EL (cell line): ENCODE data around the gene PLB1.
"Not testable (repeated sequence)": the region's sequence is repeated elsewhere in the genome, so short reads cannot be mapped to it uniquely, and the experiment has no call there.

Experiments used
- DNase-seq: peaks from one replicate; pipeline ENCODE4 v3.0.0-alpha.2; 2016

Gene PLB1

GRCh38 chr2:28534817-28535216 is 39.0 kb downstream of the PLB1 start:
- no peak for DNase-seq

- DNase-seq = no peak
Measured at GRCh38 chr2:28538134-28538533, 42.3 kb downstream of the PLB1 start.

DNA sequence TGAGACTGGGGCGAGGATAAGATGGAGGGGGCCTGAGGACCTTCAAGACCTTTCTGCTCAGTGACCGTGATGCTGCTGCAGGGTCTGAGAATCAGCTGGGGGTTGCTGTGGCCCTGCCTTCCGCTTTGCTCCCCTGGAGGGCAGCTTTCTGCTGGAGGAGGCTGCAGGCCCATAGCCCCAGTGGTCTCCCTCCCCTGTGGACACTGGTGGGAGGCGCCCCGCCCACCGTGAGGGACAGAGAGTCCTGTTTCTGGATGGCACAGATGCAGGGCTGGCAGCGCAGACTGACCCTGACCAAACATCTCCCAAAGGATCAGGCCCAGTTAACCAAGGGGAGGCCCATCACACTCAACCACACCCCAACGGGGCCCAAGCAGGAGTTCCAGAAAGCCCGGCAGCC is 42.8 kb downstream of the PLB1 start:
- no peak for DNase-seq

- DNase-seq = no peak
Measured at GRCh38 chr2:28539118-28539541, 43.3 kb downstream of the PLB1 start.

DNA sequence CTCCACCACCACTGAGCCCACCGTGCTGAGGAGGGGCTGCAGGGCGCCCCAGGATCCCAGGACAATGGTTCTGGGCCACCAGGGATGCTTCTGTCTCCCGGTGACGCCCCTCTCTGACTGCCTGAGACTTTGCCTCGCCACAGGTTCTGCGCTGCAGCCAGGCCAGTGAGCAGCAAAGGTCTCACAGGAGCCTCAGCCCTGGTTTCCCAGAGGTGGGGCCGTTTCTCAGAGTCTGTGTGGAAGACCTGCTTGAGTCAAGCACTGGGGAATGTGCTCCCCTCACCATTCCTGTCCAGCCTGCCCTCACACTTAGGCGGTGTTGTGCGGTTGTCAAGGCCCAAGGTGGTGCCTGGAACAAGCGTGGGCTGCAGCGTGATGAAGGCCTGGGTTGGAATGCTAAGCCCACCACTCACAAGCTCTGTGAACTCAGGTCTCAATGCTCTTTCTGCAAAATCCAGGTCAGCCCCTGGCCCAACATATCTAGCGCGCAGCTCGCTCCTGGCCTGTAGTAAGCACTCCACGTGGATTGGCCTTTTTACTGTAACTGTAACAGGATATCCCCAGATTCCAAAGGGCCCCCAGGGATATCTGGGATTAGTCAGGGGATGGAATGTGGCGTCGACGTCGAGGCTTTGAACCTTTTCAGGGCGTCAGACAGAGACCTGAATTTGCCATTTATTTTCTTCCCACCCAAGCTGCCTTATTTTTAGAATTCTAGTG is 47.6 kb downstream of the PLB1 start:
- DNase-seq = no peak

- no peak for DNase-seq
Measured at GRCh38 chr2:28544036-28544346, 48.1 kb downstream of the PLB1 start.

- no peak for DNase-seq
Measured at GRCh38 chr2:28544405-28544921, 48.6 kb downstream of the PLB1 start.

GRCh38 chr2:28544922-28545589 is 49.2 kb downstream of the PLB1 start:
- DNase-seq = no peak

DNA sequence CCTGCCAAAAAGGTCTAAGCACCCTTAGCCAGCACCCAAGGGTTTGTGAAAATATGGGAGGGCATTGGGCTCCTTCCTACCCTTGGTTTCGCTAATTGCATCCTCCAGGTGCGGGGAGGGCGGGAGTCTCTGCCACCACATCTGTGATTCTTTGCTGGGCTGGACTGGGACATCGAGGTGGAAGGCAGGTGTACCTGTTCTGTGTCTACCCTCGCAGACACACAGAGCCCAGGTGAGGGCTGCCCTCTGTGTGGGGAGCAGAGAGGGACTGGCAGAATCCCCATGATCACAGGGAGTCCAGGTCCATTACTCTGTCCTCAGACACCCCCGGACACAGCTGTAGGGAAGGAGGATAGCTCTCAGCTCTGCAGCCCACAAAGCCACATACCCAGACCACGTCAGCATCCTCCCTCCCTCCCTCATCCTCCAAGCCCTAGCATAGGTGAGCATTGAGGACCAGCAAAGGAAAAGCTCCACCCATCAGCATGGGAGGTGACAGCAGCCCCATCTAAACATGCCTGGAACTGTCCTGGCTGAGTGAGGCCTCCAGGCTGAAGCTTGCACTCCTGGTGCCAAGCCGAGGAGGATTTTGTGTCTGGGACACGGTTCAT is 49.8 kb downstream of the PLB1 start:
- DNase-seq = no peak

DNA sequence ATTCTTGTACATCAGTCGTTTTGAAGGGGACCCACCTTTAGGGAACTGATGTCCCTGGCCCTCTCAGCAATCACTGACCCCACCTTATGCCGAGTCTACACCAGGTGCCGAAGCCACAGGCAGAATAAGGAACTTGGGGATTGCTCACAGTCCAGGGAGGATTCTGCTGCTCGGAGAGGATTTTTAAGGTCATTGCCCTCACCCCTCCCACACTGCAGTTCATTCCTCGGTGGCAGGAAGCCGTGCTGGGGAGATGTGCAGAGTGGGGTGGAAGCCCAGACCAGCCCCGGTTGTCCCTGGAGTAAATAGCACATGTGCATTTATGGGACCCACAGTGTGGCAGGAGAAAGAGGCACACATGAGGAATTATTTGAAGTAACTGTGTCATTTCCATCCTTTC is 50.4 kb downstream of the PLB1 start:
- no peak for DNase-seq

GRCh38 chr2:28547223-28547860 is 51.5 kb downstream of the PLB1 start:
- DNase-seq = no peak

DNA sequence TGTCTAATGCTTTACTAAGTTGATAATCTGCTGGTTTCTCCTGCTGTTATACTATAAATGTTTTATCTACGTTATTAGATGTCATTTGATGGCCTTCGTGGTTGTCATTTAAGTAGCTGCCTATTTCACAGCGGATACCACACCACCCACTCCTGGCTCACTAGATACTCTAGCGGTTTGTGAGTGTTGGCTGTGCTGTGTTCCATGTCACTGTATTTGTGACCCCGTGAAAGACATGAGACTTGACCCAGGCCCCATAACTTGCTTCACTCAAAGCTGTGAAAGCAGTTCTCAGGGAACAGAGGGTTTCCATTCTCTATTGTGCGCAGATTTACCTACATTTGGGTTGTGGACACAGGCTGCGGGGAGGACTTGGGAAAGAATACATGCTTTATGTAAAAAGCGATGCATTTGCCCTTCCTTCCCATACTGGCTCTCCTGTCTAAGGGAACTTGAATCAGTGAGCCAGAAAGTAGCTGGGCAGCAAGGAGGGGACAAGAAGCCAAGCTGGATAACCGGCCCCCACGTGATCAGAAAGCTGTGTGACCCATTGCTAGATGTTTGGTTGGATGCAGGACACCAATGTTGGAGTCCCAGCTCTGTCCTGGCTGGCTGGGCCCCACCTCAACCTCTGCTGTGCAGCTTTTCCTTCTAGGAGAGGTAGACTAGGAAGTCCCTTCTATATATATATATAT is 52.2 kb downstream of the PLB1 start:
- DNase-seq = no peak

DNA sequence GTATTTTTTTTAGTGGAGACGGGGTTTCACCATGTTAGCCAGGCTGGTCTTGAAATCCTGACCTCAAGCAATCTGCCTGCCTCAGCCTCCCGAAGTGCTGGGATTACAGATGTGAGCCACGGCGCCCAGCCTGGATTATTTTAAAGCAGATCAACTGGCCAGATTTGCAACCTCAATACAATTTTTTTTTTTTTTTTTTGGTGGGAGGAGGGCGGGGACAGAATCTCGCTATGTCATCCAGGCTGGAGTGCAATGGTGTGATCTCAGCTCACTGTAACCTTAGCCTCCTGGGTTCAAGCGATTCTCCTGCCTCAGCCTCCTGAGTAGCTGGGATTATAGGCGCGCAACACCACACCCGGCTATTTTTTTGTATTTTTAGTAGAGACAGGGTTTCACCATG is 54.5 kb downstream of the PLB1 start:
- not testable (repeated sequence) for DNase-seq

- DNase-seq = peak; percentile 53
Measured at GRCh38 chr2:28552045-28552823, 56.4 kb downstream of the PLB1 start.

DNA sequence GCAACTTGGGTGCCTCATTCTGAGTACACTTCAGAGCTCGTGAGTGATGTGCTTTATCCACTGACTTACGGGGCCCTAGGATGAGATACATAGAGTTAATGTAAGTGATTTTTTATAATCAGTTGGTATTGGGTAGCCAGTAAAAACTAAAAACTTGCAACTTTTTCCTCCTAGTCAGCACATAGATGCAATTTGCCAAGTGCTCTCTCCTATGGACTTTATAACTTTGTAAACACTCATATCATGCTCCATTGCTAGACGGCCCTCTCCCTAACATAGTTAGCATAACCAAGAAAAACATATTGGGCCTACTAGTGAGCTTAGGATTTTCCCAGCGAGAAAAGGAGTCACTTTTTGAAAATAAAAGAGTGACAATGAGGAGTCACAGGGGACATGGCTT is 60.4 kb downstream of the PLB1 start:
- DNase-seq = no peak

DNA sequence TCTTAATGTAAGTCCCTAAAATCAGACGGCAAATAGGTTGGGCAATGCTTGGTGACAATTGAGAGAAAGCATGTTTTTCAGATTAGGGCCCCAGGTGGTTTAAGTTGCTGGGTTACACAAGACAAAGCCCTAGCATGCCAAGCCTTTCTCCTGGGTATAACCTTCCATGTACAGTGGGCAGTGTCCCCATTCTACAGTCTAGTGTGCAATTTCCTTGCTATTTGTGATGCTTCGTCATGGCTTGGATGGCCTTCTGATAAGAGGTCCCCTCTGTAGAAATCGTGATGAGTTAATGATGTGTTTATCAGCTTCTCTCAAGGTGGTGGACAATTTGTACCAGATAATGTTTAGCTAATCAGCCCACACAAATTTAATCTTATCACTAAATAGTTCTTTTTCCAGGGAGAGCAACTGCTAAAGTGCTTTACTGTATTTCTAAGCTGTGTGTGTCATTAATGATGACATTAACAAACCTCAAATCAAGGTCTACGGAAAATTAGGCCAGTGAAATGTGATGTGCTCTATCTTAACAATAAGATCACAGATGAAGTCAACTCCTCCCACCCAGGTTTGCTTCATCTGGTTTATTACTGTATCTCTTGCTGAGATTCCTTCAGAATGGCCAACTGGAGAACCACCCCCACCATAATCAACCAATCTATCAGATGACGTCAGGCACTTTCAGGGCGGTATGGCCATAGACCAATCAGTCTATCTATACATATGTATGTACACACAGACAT is 61.7 kb downstream of the PLB1 start:
- no peak for DNase-seq

GRCh38 chr2:28558158-28558820 is 62.4 kb downstream of the PLB1 start:
- DNase-seq = no peak

- no peak for DNase-seq
Measured at GRCh38 chr2:28558918-28559317, 63.1 kb downstream of the PLB1 start.

- no peak for DNase-seq
Measured at GRCh38 chr2:28563869-28564268, 68.0 kb downstream of the PLB1 start.

DNA sequence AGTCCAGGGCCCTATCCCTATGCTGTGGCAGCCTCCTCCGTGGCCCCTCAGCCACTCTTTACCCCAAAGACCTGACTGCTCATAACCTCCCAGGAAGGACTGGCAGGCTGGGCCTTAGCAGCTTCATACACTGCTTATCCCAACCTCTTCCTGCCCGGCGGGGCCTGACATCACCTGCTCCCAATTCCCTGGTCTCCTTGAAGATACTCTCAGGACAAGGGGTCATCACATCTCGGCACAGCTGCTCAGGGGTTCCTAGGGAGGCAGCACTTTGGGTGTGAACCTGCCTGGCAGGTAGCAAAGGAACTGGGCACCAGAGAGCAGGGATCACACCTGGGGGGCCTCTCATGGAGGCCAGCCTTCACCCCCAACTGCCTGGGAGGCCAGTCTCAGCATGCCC is 68.5 kb downstream of the PLB1 start:
- DNase-seq = no peak

- DNase-seq = no peak
Measured at GRCh38 chr2:28565033-28565432, 69.2 kb downstream of the PLB1 start.
